Measurements from ENCODE around the gene NONO.

Gene NONO

DNA sequence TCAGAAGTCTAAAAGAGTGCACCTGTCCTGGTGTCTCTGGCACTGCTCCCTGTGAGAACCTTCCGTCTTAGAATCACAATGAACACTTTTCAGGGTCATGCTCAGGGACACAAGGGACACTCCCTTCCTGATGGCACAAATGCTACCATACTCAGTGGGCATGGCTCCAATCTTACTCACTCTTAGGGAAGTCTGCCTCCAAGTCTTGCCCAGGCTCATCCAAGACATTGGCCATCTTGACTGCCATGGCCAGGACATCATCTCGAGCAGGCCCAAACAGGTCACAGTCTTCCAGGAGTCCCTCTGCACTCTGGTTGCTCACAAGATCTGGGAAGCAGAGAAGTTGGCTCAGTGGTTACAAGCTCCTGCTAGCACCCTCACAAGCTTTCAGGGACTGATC, 38.3 kb upstream of the NONO start:
- in situ Hi-C loops (cut with MboI; ENCODE audit: low pct_unique_long_range_greater_than_20kb, low sequenced_read_pairs, unreplicated experiment) = no loop called here
- TF ChIP-seq, protein P1, sequence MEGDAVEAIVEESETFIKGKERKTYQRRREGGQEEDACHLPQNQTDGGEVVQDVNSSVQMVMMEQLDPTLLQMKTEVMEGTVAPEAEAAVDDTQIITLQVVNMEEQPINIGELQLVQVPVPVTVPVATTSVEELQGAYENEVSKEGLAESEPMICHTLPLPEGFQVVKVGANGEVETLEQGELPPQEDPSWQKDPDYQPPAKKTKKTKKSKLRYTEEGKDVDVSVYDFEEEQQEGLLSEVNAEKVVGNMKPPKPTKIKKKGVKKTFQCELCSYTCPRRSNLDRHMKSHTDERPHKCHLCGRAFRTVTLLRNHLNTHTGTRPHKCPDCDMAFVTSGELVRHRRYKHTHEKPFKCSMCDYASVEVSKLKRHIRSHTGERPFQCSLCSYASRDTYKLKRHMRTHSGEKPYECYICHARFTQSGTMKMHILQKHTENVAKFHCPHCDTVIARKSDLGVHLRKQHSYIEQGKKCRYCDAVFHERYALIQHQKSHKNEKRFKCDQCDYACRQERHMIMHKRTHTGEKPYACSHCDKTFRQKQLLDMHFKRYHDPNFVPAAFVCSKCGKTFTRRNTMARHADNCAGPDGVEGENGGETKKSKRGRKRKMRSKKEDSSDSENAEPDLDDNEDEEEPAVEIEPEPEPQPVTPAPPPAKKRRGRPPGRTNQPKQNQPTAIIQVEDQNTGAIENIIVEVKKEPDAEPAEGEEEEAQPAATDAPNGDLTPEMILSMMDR (IDR thresholded peaks at IDR 0.05; ENCODE audit: extremely low read depth, insufficient read depth, missing control alignments) = no peak

GRCh38 chrX:71250841-71251240, 32.6 kb upstream of the NONO start:
- in situ Hi-C loops (cut with MboI; ENCODE audit: low pct_unique_long_range_greater_than_20kb, low sequenced_read_pairs, unreplicated experiment) = no loop called here
- no peak for DNase-seq (ENCODE audit: low spot score)
- TF ChIP-seq, protein P1 (IDR thresholded peaks at IDR 0.05; ENCODE audit: extremely low read depth, insufficient read depth, missing control alignments) = no peak

More for the DNA sequence above, 38.3 kb upstream of the NONO start:
- no peak for DNase-seq (ENCODE audit: low spot score)

DNA sequence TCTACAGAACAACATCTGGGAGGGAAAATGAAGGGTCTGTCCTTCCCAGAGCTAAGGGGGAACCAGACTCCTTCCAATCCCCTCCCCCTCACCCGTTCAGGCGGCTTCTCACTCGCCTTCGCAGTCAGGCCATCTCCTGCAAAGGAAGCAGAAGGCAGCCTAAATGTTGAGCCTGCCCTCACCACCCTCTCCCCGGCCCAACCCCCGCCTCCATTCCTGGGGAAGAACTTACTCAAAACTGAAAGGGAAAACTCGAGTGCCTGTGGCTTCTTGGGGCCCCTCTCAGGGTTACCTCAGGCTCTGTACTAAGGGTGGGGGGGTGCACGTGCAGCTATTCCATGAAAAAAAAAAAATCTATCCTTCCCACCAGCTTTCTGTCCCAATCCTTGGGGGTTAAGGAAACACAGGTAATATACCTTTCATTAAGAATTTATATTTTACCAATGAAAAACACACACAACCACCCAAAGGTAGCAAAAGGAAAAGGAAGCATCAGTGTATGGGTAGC, 31.9 kb upstream of the NONO start:
- in situ Hi-C loops (cut with MboI; ENCODE audit: low pct_unique_long_range_greater_than_20kb, low sequenced_read_pairs, unreplicated experiment) = no loop called here
- DNase-seq (ENCODE audit: low spot score) = no peak

DNA sequence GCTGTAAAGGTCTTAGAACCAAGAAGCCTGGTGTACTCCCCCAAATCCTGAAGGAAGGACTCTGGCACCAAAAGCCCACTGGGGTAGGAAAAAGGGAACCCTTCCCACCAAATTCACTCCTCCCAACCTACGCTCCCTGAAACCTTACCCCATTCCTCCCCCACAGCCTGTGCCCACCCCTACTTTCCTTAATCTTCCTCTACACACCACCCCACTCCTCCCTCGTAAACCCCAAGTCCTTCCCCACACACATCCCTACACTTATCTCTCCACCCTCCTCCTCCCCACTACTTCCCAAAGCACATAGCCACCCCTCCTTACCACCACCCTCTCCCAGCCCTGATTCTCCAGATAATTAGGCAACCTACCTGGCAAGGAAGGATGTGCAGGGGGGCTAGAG, 31.2 kb upstream of the NONO start:
- in situ Hi-C loops (cut with MboI; ENCODE audit: low pct_unique_long_range_greater_than_20kb, low sequenced_read_pairs, unreplicated experiment) = no loop called here
- DNase-seq (ENCODE audit: low spot score) = no peak
- TF ChIP-seq, protein P1 (IDR thresholded peaks at IDR 0.05; ENCODE audit: extremely low read depth, insufficient read depth, missing control alignments) = no peak

More for the DNA sequence above, 31.9 kb upstream of the NONO start:
- TF ChIP-seq, protein P1 (IDR thresholded peaks at IDR 0.05; ENCODE audit: extremely low read depth, insufficient read depth, missing control alignments) = no peak

GRCh38 chrX:71253253-71254091, 30.0 kb upstream of the NONO start:
- TF ChIP-seq, protein P1 (IDR thresholded peaks at IDR 0.05; ENCODE audit: extremely low read depth, insufficient read depth, missing control alignments) = peak; percentile 53
- DNase-seq (ENCODE audit: low spot score) = peak; percentile 56
- in situ Hi-C loops (cut with MboI; ENCODE audit: low pct_unique_long_range_greater_than_20kb, low sequenced_read_pairs, unreplicated experiment) = no loop called here

DNA sequence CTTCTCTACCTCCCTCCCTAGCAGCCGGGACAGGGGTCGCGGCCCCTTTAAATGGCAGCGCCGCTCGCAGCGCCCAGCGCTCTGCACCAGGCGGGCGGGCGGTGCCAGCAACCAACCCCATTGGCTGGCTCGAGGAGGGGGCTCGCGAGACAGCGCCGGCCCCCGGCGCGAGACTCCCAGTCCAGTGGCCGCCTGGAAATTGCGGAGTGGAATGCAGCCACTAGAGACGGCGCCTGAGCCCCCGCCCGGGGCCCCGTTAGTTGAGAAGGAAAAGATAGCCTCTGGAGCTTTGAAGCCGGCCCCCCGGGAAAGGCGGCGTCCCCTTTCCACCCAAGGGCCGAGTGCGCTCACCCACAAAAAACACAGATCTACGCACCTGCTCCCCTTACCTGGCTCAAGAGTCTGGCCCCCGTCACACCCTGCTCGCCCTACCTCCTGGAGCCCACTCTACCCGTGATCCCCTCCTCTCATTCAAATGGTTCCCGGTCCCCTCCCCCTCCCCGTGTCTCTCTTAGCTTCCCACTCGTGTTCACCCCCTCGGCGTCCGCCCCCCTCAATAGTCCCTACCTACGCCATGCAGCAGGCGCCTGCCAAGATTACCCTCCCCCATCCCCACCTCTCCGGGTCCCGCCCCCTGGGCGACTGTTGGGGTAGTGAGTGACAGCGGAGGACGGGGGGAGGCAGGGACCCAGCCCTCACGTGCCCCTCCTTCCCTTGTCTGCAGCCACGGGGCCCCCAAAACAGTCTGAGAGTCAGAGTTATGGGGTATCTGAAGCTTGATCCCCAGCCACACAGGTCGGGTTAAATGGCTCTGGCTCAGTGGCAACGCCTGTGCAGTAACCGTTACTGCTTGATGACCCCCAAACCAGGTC, 29.1 kb upstream of the NONO start, which contains the start of gene ZMYM3:
Gene ZMYM3 (minus strand): TSS at position 49 of the 872 bp plus-strand sequence. CDS start 885 bp downstream, outside the sequence.
- in situ Hi-C loops (cut with MboI; ENCODE audit: low pct_unique_long_range_greater_than_20kb, low sequenced_read_pairs, unreplicated experiment) = no loop called here
- TF ChIP-seq, protein P1 (IDR thresholded peaks at IDR 0.05; ENCODE audit: extremely low read depth, insufficient read depth, missing control alignments) = no peak
- DNase-seq (ENCODE audit: low spot score) = peak; percentile 88

All from GM13977 (cell line).